Measurements from ENCODE around the gene LMBR1.

DNA sequence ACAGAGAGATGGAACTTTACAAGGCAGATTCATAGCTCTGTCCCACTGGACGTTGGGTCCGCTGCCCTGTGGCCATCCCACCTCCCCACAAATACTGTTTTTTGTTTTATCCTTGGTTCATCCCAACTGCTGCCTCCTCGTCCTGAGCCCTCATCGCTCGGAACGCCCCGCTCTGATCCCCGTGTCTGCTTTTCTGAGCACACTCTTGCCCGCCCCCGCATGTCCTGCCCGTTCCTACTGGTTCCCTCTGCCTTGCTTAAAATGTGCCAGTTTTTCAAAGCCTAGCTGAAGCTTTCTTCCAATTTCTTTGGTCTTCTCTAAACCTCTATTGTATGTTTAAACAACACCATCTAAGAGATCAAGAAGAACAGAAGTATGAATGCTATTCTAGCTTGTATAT, 233.0 kb downstream of the LMBR1 start:
- TF ChIP-seq POLR2A (IDR thresholded peaks at IDR 0.05): no peak
- no peak for TF ChIP-seq EP300 (IDR thresholded peaks at IDR 0.05)
- TF ChIP-seq, protein P1, sequence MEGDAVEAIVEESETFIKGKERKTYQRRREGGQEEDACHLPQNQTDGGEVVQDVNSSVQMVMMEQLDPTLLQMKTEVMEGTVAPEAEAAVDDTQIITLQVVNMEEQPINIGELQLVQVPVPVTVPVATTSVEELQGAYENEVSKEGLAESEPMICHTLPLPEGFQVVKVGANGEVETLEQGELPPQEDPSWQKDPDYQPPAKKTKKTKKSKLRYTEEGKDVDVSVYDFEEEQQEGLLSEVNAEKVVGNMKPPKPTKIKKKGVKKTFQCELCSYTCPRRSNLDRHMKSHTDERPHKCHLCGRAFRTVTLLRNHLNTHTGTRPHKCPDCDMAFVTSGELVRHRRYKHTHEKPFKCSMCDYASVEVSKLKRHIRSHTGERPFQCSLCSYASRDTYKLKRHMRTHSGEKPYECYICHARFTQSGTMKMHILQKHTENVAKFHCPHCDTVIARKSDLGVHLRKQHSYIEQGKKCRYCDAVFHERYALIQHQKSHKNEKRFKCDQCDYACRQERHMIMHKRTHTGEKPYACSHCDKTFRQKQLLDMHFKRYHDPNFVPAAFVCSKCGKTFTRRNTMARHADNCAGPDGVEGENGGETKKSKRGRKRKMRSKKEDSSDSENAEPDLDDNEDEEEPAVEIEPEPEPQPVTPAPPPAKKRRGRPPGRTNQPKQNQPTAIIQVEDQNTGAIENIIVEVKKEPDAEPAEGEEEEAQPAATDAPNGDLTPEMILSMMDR (IDR thresholded peaks at IDR 0.05): no peak
- no peak for TF ChIP-seq POLR2AphosphoS5 (IDR thresholded peaks at IDR 0.05)

All from gastroesophageal sphincter (tissue), 3 donors.